HepG2 (cell line): ENCODE measurements around the gene YTHDF1. TPM values are rescaled to one million over a fixed set of nuclear protein-coding genes. Genes with fewer than 3 reads are reported as not detected.

ENCODE experiments used
- ATAC-seq: fragments of 200-7000 bp; cut with Tn5 transposase; 3 replicates; pipeline ENCODE4 v1.9.1; 2020; ENCODE audit warnings: mild to moderate bottlenecking, moderate library complexity
- BruUV-seq: library from RNA; stranded (reverse); fragments of 400-500 nt; replicated peaks from 2 replicates; lab custom pipeline; 2021; lab: Mats Ljungman, UMichigan
- CTCF ChIA-PET: fragments of 300-600 bp; formaldehyde crosslinking; extraction: SDS; loops from one replicate; lab custom pipeline; 2021; ENCODE audit warnings: low total read pairs, inconsistent platforms, low intra/inter-chr PET ratio; lab: Yijun Ruan, JAX
- POLR2A ChIA-PET: fragments of 350-600 bp; sonication (Branson Sonifier 250); formaldehyde crosslinking; loops from one replicate; lab custom pipeline; 2020; ENCODE audit warnings: antibody characterized with exemption, inconsistent platforms; lab: Yijun Ruan, JAX
- DNase-seq: peaks from one replicate; pipeline ENCODE4 v3.0.0-alpha.2; 2015; ENCODE audit warnings: low spot score
- FAIRE-seq: peaks from 3 replicates; lab custom pipeline; 2011; peaks lifted over from hg19 to GRCh38; lab: Jason Lieb, UNC
- H2AFZ ChIP-seq: one replicate; pipeline ENCODE4 v1.6.1; 2011; ENCODE audit warnings: low read length, inconsistent platforms
- H3K27ac ChIP-seq: fragments of 300-600 bp; 3 replicates; pipeline ENCODE4 v1.8.0; 2011; ENCODE audit warnings: mixed run types, mild to moderate bottlenecking, mixed read lengths, low read length, inconsistent platforms; ENCODE audit not compliant: insufficient read depth; ENCODE audit errors: extremely low read length
- H3K27me3 ChIP-seq, 2 experiments: fragments of 200-600 bp in 1 of 2; 2 replicates in 1 of 2; 3 replicates in 1 of 2; pipeline versions ENCODE4 v1.6.0 to v1.8.0; 2011; ENCODE audit warnings: low read length in 2 of 2, mild to moderate bottlenecking in 2 of 2, moderate library complexity in 2 of 2, inconsistent platforms in 1 of 2; ENCODE audit not compliant: insufficient read depth in 2 of 2, control insufficient read depth in 1 of 2
- H3K36me3 ChIP-seq, 2 experiments: fragments of 200-600 bp in 1 of 2; replicated peaks in 1 of 2; 2 replicates in 1 of 2; 3 replicates in 1 of 2; pipeline versions ENCODE4 v1.5.1 to v1.8.0; 2011; ENCODE audit warnings: low read length in 2 of 2, inconsistent platforms in 1 of 2; ENCODE audit not compliant: insufficient read depth in 2 of 2, control insufficient read depth in 1 of 2
- H3K4me1 ChIP-seq: 2 replicates; pipeline ENCODE4 v1.5.1; 2012; ENCODE audit warnings: low read length, inconsistent platforms; ENCODE audit not compliant: insufficient read depth
- H3K4me2 ChIP-seq: 2 replicates; pipeline ENCODE4 v1.6.0; 2011; ENCODE audit warnings: low read depth, low read length, inconsistent platforms
- H3K4me3 ChIP-seq, 3 experiments: fragments of 200-600 bp in 1 of 3; sonication (generic), shearing (Covaris generic) in 1 of 3; replicated peaks in 1 of 3; 2 replicates each; pipeline ENCODE4 v1.5.1; 2011 to 2016; ENCODE audit warnings: low read length in 3 of 3, inconsistent platforms in 2 of 3, low read depth in 2 of 3, mild to moderate bottlenecking in 2 of 3, control low read depth in 1 of 3, mixed read lengths in 1 of 3; ENCODE audit not compliant: insufficient read depth in 1 of 3
- H3K79me2 ChIP-seq: one replicate; pipeline ENCODE4 v1.6.1; 2011; ENCODE audit warnings: low read length, inconsistent platforms; ENCODE audit not compliant: insufficient read depth
- H3K9ac ChIP-seq: 2 replicates; pipeline ENCODE4 v1.6.0; 2011; ENCODE audit warnings: mild to moderate bottlenecking, low read depth, low read length, inconsistent platforms; ENCODE audit not compliant: insufficient read depth
- H3K9me3 ChIP-seq: 2 replicates; pipeline ENCODE4 v1.5.1; 2012; ENCODE audit warnings: mild to moderate bottlenecking, low read length
- H4K20me1 ChIP-seq: 2 replicates; pipeline ENCODE4 v1.6.0; 2011; ENCODE audit warnings: inconsistent platforms, mild to moderate bottlenecking, low read length, moderate library complexity; ENCODE audit not compliant: insufficient read depth
- ETS1 ChIP-seq: sonication (generic); formaldehyde crosslinking; IDR thresholded peaks from 2 replicates; pipeline ENCODE4 v1.4.0; 2020; ENCODE audit warnings: missing genetic modification reagents
- EZH2 ChIP-seq: conservative IDR thresholded peaks from 2 replicates; pipeline ENCODE4 v1.6.1; 2012; ENCODE audit warnings: mild to moderate bottlenecking, low read depth, low read length, moderate library complexity
- KAT2B ChIP-seq: fragments of 150-350 bp; IDR thresholded peaks from 2 replicates; pipeline ENCODE4 v1.6.1; 2014; ENCODE audit warnings: low read depth, low read length, borderline replicate concordance
- KMT2B ChIP-seq: IDR thresholded peaks from 2 replicates; pipeline ENCODE4 v1.6.1; 2016; ENCODE audit warnings: missing genetic modification reagents, missing compliant biosample characterization
- MIER3 ChIP-seq: IDR thresholded peaks from 2 replicates; pipeline ENCODE4 v1.6.1; 2016; ENCODE audit warnings: missing compliant biosample characterization, borderline replicate concordance
- SNAI1 ChIP-seq: sonication (generic); formaldehyde crosslinking; IDR thresholded peaks from 2 replicates; pipeline ENCODE4 v1.5.0; 2020; ENCODE audit warnings: mild to moderate bottlenecking, missing genetic modification reagents, borderline replicate concordance
- THAP7 ChIP-seq: sonication (generic); formaldehyde crosslinking; IDR thresholded peaks from 2 replicates; pipeline ENCODE4 v1.8.1; 2023; ENCODE audit warnings: mild to moderate bottlenecking, missing genetic modification reagents
- ZNF496 ChIP-seq: sonication (generic); formaldehyde crosslinking; IDR thresholded peaks from 2 replicates; pipeline ENCODE4 v1.8.1; 2023; ENCODE audit warnings: mild to moderate bottlenecking, moderate library complexity, missing genetic modification reagents; ENCODE audit not compliant: insufficient replicate concordance
- WGBS: methylation state at CpG from one replicate; pipeline ENCODE4 v1.1.6; 2017; ENCODE audit warnings: low lambda C conversion rate; 5-methylcytosine and 5-hydroxymethylcytosine counted together
- in situ Hi-C: cut with HindIII; loops from 2 replicates; pipeline ENCODE4 v1.10.0; 2017; ENCODE audit warnings: low pct_unique_long_range_greater_than_20kb; ENCODE audit not compliant: extremely low pct_ligation_motif_present
- intact Hi-C: fragments of 100-400 bp; cut with micrococcal nuclease; formaldehyde crosslinking; loops from one replicate; pipeline ENCODE4 v1.10.0; 2022; ENCODE audit not compliant: unreplicated experiment
- polyA plus RNA-seq, 8 experiments: library from polyadenylated mRNA; depleted of rRNA in 3 of 8; stranded (reverse) in 7 of 8; unstranded in 1 of 8; fragments of >200 nt; fragmentation: Illumina TruSeq in 4 of 8; extraction: Trizol in 4 of 8; gene quantifications; 2 replicates each; pipeline versions ENCODE4 v1.2.1 to v1.2.3, GENCODE V29; 2011 to 2016; ENCODE audit warnings: low read depth in 4 of 8, missing spikeins in 1 of 8, mixed read lengths in 1 of 8; ENCODE audit not compliant: insufficient read depth in 1 of 8
- total RNA-seq, 5 experiments: library from RNA; depleted of rRNA; stranded (reverse); fragments of >200 nt; fragmentation: Illumina TruSeq; extraction: Trizol; gene quantifications; 2 replicates each; pipeline ENCODE4 v1.2.3, GENCODE V29; 2016; ENCODE audit warnings: low read depth in 1 of 5

Gene YTHDF1
- total and polyA plus RNA-seq, 2 of the 13 experiments (the other 11 are each of a cell fraction or from before 2014, with no cell fraction given): 34.5 to 37.7 TPM

DNA sequence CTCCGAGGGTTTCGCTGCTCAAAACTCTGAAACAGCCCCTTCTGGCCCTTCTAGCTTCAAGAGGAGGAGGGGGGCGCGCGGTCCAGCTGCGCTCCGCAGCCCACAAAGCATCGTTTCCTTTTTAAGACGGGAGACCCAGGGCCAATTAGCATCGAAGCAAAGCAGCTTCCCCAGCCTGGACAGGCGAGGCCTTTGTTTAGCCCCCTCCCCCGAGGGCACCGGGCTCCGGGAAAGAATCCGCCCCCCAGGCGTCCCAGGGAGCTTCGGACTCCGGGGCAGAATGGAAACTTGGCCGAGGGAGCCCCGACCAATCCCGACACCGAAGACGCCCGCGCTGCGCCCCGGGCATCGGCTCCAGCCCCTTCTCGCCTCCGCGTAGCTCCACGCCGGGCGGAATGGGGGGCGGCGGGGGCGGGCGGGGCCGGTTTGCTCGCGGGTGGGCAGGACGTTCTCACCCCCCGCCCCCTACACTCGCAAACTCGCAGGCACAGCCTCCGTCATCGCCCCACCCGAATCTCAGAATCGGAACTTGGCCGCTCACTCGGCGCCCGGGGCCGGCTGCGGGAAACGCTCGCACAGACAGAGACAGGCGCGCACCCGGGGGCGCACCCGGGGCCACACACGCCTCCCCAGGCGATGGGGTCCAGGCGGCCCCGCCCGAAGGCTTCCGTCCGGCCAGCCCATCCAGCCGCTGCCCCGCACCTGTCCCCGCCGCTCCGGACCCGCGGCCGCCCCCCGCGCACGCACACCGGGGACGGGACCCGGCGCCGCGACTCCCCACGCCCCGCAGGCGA lies 37.7 kb upstream of the YTHDF1 start:
- CTCF ChIA-PET: no interaction called here
- POLR2A ChIA-PET: no interaction called here
- no peak for FAIRE-seq

More for the DNA sequence above, 37.7 kb upstream of the YTHDF1 start:
- Histone ChIP-seq H3K79me2 (no peaks in the 10 kb centered on the region), H3K9ac (no peak overlapping the region), H3K27me3 (peaks cover 28 to 81% of the 10 kb centered on the region in 2 experiments), H3K4me1 (peaks cover 17% of the 10 kb centered on the region), H3K4me3 (no peak overlapping the region), H3K4me2 (no peak overlapping the region), H3K9me3 (no peaks in the 10 kb centered on the region), H2AFZ (no peak overlapping the region), H4K20me1 (peaks cover 5% of the 10 kb centered on the region; the same call in 1 of the 2 replicates), H3K36me3 (no peaks in the 10 kb centered on the region), H3K27ac (no peak overlapping the region)
- intact Hi-C loops (no loop called here), in situ Hi-C loops (no loop called here)
- no peak for DNase-seq
- no peak for ATAC-seq
- TF ChIP-seq MIER3 (CRISPR knock-in tag): no peak
- TF ChIP-seq ETS1 (CRISPR knock-in tag): no peak
- no peak for TF ChIP-seq THAP7
- TF ChIP-seq ZNF496: no peak
- no peak for TF ChIP-seq KAT2B
- no peak for TF ChIP-seq KMT2B
- no peak for TF ChIP-seq SNAI1 (CRISPR knock-in tag)
- TF ChIP-seq EZH2: peak; percentile 45; the same call in 1 of the 2 replicates
- WGBS: 13% methylated on average over 51 of the region's 89 CpGs
- BruUV-seq: no TSS peak
